Measurements from ENCODE around the gene MDFIC2.
"Not testable (repeated sequence)": the region's sequence is repeated elsewhere in the genome, so short reads cannot be mapped to it uniquely, and the experiment has no call there.

The MDFIC2 gene

DNA sequence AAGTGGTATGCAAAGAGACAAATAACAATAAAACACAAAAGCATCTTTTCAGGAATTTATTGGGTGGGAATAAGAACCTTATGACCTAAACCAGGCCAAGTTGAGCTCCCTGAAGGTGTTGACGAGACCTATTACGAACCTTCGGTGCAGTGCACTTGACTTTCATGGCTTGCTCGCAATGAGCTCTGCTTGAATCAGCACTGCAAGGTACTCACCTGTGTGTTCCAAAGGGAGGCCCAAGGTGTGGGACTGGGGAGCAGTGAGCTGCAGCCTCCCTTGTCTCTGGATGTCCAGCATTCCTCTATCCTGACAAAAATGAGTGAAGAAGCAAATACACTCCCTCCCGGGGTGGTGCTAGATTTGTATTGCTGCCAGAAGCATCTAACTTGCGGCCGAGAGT lies at the start of gene MDFIC2:
Gene MDFIC2, minus strand, starts transcription at position 303 of the 400 bp plus-strand sequence. CDS start 665 bp downstream, outside the sequence.
- no peak for DNase-seq (ENCODE audit: low read depth)

DNA sequence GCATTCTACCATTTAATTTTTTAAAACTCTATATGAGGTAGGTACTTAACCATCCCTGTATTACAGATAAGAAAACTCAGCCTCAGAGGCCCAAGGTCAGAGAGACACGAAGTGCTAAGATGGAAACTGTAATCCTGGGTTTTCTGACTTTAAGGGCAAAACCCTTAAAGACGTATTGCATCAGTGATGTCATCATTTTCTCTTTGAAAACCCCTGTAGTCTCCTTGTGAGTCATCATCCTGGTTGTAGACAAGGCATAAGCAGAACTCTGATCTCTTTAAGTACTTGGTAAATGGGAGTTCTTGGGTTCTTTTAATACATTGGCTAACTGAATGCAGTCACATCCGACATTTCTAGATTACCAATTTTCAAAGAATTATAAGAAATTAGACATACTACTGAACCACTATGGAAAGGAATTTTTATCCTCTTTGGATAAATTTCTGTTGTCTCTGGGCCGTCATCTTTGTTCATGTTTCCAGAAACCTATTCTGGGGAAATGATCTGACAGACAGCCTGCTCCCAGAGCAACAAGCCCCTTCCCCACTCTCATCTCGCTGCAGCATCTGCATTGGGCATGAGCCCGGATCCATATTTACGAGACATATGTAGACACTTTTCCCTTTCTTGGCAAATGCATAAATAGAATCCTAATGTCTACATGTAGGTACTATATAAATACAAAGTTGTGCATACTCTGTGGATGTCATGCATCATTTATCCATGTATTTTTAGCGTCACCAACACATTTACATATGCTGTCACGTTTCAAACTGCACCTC lies 48.7 kb upstream of the MDFIC2 start:
- no peak for DNase-seq (ENCODE audit: low read depth)

DNA sequence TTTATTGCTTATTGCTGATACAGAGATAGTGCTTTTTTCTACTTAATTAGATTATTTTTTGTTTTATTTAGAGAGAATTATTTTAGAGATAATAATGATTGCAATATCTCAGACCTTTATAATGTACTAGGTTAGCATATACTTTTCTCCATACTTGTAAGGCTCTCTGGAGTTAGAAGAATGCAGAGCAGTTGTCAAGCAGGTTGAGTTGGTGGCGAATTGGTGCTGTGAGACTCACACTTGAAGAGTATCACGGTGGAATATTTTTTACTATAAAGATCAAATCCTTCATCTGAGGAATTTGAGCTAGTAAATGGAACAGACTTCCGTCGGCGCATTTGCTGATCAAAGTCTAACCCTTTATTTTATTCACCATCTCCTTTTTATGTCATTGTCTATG lies 47.3 kb upstream of the MDFIC2 start:
- no peak for DNase-seq (ENCODE audit: low read depth)

DNA sequence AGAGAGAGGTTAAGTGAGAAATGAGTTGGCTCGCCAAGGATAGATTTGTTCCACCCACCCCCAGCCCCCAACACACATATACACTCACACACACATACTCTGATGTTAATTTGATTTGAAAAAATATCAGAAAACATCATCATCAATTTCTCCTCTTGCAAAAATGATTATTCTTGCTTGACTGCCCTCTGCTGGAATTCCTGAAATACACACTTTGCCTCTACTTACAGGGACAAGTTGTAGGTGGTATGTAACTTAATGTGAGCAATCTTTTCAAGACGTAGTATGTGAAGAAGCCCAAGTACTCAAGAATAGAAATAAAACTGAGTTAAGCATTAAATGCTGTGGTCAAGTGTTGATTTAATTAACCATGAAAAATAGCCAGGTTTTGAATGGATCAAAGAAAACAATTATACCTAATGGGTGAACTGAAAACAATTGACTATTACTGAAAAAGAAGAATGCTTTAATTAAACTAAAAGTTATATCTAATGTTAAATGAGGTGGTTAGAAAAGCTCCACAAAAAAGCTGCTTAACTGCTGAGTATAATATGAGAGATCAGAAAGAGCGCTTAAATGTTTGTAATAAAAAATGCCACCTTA lies 46.6 kb upstream of the MDFIC2 start:
- no peak for DNase-seq (ENCODE audit: low read depth)

DNA sequence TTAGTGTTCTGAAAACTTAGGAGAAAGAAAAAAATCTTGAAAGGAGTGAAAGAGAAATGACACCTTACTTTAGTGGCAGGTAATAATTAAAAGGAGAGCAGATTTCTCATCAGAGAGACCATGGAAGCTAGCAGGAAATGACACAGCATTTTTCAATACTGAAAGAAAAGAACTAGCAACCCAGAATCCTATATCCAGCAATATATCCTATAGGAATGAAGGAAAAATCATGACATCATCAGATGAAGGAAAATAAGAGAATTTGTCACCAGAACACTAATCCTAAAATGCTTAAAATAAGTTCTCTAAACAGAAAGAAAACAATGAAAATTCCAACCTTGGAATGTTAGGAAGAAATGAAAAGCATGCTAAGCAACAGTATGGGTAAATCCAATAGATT lies 39.8 kb upstream of the MDFIC2 start:
- no peak for DNase-seq (ENCODE audit: low read depth)

DNA sequence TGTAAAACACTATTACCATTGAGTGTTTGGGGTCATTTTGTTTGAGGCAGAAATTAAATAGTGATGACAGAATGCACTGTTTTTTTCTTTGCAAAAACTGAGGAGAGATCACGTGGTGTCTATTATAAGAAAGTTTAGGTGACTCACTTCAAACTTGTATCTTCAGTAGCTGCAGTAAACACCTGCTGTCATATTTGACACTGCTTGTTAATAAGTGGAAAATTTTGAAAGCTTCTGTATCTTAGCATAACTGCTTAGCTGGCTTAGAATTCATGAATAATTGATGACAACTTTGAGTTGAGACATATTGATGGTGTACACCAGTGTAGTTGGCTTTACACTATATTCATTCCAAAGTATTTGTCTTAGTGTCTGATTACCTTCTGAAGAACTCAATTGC lies 29.7 kb upstream of the MDFIC2 start:
- no peak for DNase-seq (ENCODE audit: low read depth)

DNA sequence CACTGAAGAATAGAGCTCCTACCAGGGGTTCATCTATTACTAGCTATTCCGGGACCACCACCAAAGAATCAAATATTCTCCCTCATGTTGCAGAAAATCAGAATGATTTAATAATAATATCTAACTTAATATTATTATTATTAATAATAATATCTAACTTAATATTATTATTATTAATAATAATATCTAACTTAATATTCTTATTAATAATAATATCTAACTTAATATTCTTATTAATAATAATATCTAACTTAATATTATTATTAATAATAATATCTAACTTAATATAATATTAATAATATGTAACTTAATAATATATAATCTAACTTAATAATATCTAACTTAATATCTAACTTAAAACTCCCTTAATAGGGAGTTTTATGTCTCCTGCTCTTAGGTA lies 24.4 kb upstream of the MDFIC2 start:
- not testable (repeated sequence) for DNase-seq (ENCODE audit: low read depth)

DNA sequence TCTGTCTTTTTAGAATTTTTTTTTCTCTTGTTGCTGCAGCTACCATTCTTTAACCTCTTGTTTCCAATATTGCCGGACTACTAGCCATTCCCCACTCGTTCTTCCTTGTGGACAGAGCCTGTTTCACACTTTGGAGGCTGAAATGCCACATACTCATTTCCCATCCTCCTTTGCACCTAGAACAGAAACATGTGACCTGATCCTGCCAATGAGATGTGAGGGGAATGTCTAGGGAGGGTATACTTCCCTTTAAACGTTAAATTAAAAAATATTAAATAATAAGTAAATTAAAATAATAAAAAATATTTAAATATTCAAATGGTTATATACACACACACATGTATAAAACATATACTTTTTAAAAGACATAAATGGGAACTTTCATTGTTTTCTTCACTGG lies 20.6 kb upstream of the MDFIC2 start:
- DNase-seq (ENCODE audit: low read depth): no peak

DNA sequence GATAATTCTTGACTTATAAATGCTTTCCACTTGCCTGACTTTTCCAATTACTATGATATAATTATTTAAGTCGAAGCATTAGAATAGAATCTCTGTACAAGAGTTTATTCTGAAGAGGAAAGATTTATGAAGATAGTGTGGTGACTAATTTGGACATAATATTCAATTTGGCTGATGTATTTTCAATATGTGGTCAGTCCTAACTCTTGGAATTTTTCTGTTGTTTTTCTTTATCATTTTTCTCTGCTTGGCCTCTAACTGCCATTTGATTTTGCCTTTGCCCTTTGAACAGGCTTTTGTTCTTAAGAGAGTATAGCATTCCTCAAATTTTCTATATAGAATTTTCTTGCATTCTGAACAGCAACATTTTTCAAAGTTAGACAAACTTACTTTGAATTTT lies 2.6 kb upstream of the MDFIC2 start:
- DNase-seq (ENCODE audit: low read depth): no peak

DNA sequence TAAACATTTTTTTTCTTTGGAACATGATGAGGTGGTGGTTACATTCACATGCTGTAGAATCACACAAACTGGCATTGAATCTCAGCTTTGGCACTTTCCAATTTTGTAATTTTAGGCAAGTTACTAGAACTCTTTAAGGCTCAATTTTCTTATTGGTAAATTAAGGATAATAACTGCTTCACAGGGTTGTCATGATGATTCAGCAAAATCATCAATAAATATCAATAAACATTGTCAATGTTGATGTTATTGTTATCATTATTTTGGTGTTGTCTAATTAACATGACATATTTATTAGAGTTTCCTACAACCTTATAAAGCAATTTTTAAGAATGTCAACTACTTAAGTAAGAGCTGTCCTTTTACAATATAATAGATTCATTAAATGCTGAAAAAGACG lies 1.6 kb downstream of the MDFIC2 start:
- no peak for DNase-seq (ENCODE audit: low read depth)

DNA sequence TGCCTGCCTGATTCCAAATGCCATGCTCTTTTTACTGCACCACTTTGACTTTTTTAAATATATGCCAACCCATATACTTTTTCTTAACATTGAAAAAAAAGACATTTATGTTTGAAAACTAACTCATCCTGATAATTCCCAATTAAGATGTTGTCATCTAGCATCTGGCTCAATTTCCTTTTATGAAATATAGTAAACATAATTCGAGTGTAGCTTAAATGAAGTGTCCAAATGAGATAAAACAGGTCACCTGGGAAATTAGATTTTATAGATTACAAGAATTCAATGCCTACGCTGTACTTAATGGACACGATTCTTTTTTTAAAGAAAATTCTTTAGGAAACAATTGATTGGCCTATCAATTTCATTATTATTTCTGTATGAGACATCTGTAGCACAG lies 2.8 kb downstream of the MDFIC2 start:
- no peak for DNase-seq (ENCODE audit: low read depth)

DNA sequence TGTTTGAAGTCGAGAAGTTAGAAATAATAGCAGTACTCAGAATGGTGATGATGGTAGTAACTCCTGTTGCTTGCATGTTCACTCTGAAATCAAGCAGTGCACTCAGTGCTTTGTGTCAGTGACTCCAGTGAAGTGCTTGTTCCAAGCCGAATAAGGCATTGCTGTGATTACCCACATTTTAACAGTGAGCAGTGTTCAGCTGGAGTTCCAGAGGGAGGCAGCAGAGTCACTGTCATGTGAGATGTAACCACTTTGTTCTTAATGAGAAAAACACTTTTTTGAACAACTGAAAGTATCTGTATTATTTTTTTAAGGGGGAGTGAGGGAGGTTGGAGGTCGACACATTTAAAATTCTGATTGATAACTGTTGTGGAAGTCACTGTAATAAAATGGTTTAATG lies 3.7 kb downstream of the MDFIC2 start:
- no peak for DNase-seq (ENCODE audit: low read depth)

DNA sequence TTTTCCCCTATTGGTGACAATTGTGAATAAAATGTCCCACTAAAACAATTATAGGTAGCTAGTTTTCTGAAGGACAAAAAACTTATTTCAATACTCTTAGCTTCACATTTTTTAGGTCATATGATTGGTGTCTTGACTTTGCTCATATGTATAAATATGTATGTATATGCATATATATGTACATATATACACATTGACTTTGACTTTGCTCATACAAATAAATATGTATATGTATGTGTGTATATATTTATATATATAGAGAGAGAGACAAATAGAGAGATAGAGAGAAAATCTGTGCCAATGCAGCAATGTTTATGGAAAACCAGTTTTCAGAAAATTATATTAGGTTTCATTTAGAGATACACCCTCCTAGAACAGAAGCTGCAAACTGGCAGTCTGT lies 5.7 kb downstream of the MDFIC2 start:
- no peak for DNase-seq (ENCODE audit: low read depth)

DNA sequence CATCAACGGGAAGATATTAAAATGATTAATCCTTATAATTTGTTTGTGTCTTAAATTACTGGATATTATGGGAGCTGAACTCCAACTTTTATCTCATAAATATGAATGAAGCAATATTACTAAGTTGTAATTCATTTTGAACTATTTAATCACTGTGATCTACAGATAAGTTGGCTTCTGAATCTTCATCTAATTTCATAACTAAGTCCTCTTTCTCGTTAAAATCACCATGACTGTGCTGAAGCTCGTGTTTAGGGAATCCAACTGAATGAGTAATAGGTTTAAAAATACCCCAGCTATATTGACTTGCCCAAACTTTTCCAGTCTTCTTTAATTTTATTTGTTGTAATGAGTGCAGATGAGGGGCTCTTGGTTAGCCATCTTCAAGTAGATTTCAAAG lies 14.1 kb downstream of the MDFIC2 start:
- no peak for DNase-seq (ENCODE audit: low read depth)

DNA sequence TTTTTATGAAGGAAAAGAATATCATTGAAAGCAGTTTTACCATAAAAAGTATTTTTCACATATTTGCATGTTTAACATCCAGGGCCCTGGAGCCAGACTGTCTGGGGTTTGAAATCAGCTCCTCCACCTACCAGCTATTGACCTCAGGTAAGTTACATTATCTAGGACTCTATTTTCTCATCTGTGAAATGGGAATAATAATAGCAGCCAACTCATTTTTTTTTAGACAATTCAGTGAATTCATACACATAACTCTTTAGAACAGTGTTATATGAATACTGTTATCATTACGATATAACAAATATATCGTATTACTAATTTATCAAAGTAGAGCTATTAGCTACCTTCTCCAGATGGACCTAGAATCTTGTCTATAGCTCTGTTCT lies 21.3 kb downstream of the MDFIC2 start:
- DNase-seq (ENCODE audit: low read depth): no peak

DNA sequence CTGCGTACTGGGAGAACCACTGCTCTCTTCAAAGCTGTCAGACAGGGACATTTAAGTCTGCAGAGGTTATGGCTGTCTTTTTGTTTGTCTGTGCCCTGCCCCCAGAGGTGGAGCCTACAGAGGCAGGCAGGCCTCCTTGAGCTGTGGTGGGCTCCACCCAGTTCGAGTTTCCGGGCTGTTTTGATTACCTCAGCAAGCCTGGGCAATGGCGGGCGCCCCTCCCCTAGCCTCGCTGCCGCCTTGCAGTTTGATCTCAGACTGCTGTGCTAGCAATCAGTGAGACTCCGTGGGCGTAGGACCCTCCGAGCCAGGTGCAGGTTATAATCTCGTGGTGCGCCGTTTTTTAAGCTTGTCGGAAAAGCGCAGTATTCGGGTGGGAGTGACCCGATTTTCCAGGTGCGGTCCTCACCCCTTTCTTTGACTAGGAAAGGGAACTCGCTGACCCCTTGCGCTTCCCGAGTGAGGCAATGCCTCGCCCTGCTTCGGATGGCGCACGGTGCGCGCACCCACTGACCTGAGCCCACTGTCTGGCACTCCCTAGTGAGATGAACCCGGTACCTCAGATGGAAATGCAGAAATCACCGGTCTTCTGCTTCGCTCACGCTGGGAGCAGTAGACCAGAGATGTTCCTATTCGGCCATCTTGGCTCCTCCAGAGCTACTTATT lies 21.9 kb downstream of the MDFIC2 start:
- DNase-seq (ENCODE audit: low read depth): not testable (repeated sequence)

DNA sequence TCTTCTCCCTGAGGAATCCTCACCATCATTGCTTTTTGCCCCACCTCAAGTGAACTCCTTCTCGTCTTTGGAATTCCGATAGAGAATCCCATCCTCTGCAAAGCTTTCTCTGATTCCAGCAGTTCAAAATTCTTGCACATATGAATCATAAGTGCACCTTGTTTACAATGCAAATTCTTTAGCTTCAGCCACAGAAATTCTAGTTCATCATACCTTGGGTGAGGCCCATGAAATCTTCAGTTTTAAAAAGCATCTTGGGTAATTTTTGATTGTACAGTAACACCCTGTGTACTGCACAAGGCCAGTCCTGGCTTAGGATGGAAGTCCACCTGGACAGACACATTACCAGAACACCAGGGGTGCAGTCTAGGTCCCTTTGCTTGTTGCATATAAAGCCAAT lies 30.8 kb downstream of the MDFIC2 start:
- no peak for DNase-seq (ENCODE audit: low read depth)

DNA sequence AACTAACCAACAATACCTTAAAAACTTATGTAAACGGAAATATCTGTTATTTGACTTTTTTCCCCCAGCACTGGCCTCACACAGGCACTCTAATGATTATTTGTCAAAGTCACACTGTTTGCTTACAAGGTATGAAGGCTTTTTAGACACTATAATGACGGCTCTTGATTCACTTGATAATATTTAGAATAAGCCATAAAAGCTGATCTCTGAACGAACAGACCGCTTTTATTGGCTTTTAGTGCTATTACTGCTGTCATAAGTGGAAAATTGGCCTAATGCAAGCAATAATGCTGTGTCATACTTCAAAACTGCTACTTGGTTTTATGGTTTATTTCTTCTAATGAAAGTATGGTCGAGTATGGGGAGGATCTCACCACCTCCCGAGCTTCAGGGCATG lies 35.1 kb downstream of the MDFIC2 start:
- no peak for DNase-seq (ENCODE audit: low read depth)

DNA sequence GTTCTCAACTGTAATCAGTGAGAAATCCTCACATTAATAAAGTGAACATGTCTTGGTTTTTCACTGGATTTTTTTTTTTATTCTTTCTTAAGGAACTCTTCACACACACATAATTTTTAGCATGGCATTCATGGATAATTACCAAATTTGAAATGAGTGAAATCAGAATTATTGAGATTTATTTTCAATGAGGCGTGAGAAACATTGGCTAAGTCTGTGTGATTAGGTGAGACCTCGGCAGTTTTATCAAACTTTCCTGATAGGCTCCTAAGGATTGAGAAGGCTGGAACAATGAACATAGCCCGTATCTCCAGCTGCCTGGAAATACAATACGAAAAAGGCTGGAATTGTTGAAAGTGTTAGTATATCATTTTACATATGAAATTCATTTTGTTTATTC lies 35.5 kb downstream of the MDFIC2 start:
- DNase-seq (ENCODE audit: low read depth): no peak

DNA sequence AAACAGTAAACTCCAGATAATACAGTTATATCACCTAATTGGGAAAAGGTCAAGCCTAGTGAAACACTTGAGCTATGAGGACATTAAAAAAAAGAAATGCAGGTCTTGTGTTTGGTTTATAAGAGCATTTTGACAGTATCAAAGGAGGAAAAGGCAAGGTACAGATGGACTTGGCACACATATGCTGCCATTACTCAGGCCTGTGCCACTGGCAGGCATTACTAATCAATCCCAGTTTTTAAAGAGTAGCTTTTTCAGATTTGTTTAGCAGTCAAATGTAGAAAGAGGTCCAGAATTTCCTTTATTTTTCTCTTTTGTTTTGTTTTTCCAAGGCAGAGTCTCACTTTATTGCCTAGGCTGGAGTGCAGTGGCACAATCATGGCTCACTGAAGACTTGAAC lies 38.9 kb downstream of the MDFIC2 start:
- no peak for DNase-seq (ENCODE audit: low read depth)

DNA sequence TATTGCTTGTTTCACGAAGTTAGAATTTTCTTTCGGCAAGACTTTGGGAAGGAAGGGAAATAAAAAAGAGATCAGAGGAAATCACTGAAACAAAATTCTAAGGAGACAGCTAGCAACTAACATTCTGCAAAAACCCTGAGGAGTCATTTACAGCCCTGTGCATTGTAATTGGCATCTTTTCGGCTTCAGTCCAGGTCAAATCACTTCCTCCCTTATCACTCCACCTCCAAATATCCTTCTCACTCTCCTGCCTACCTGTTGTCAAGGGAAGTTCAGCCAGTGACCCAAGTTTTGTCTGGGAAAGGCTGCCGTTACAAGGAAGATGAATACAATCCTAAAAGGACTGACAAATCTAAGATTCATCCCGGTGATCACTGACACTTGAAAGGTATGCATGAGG lies 39.6 kb downstream of the MDFIC2 start:
- no peak for DNase-seq (ENCODE audit: low read depth)

DNA sequence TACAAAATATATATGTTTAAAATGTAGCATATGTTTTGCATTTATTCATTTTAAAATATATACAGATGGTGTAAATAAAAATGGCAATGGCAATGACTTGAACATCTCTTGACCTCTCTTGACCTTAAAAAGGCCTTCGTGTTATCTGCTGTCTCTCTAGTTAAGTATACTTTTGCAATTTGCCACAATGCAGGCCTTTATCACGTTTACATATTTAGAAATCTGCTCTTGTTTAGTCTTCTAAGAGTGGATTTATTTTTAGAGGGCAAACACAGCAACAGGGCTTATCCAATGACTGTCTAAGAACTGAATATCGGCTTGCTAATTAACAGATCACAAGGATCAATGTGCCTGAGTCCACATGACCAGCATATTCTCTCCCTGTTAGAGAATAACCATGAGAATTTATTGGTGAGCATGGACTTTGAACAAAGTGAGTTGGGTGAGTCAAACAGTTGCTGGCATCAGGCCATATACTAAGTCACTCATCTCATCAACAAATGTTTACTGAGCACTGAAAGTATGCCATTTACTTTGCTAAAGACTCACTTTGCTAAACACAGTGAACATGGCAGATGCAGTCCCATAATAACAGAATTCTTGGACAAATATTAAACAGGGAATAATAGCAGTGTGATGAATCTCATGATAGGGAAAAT lies 48.2 kb downstream of the MDFIC2 start:
- no peak for DNase-seq (ENCODE audit: low read depth)

DNA sequence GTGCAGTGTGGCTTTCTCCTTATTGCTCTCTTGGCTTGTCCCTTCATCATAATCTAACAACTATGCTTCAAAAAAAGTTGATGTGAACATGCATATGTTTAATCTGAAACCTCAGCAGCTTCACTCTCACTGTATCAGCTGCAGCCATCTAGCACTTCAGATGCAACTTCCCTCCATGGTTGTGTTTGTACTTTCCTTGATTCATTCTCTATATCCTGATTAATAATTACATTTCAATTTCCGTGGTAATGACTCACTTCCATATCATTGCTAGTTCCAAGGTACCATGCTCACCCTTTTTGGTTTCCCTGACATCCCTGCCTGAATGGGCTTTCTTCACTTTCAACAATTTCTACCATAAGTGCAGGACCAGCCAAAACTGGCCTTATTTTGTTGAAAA lies 51.2 kb downstream of the MDFIC2 start:
- DNase-seq (ENCODE audit: low read depth): no peak

Data from stimulated activated CD8-positive, alpha-beta memory T cell treated with anti-CD3 and anti-CD28 coated beads, Interleukin-15, amount 100 ng/mL, for 1 hour (primary cell).